Measurements from ENCODE around the gene EYA2. TPM values are rescaled to one million over a fixed set of nuclear protein-coding genes. Genes with fewer than 3 reads are reported as not detected.

EYA2 gene
- total RNA-seq, 6 experiments from 2014 or later, result 0.14 to 0.51 (median 0.28) TPM; not detected in 1

- Mint-ChIP-seq H3K36me3 (ENCODE audit: low read depth) (no peaks in the 10 kb centered on the region), H3K4me1 (ENCODE audit: low read depth) (no peaks in the 10 kb centered on the region), H3K4me3 (no peak overlapping the region), H3K27ac (no peak overlapping the region), H3K27me3 (ENCODE audit: insufficient read depth) (peaks cover 58% of the 10 kb centered on the region), H3K9me3 (no peaks in the 10 kb centered on the region)
- no peak for TF ChIP-seq CTCF (IDR thresholded peaks at IDR 0.05)
- no peak for DNase-seq
These were observed 2.8 kb downstream of the EYA2 start for GRCh38 chr20:46897328-46897880.

GRCh38 chr20:46898423-46898822, 3.8 kb downstream of the EYA2 start:
- Mint-ChIP-seq H3K4me1 (ENCODE audit: low read depth) (no peaks in the 10 kb centered on the region), H3K36me3 (ENCODE audit: low read depth) (no peaks in the 10 kb centered on the region), H3K27me3 (ENCODE audit: insufficient read depth) (peaks cover 55% of the 10 kb centered on the region), H3K4me3 (no peak overlapping the region), H3K9me3 (no peaks in the 10 kb centered on the region), H3K27ac (no peak overlapping the region)
- TF ChIP-seq CTCF (IDR thresholded peaks at IDR 0.05), result no peak
- no peak for DNase-seq

GRCh38 chr20:46899621-46900020, 5.0 kb downstream of the EYA2 start:
- H3K9me3 Mint-ChIP-seq, result no peaks in the 10 kb centered on the region
- no peak for TF ChIP-seq CTCF (IDR thresholded peaks at IDR 0.05)
- H3K4me3 Mint-ChIP-seq, result no peak overlapping the region
- no peaks in the 10 kb centered on the region for H3K4me1 Mint-ChIP-seq (ENCODE audit: low read depth)
- no peak for DNase-seq
- H3K36me3 Mint-ChIP-seq (ENCODE audit: low read depth), result no peaks in the 10 kb centered on the region
- peaks cover 48% of the 10 kb centered on the region for H3K27me3 Mint-ChIP-seq (ENCODE audit: insufficient read depth)
- no peak overlapping the region for H3K27ac Mint-ChIP-seq

- Mint-ChIP-seq H3K27me3 (ENCODE audit: insufficient read depth) (peaks cover 48% of the 10 kb centered on the region), H3K4me1 (ENCODE audit: low read depth) (no peaks in the 10 kb centered on the region)
- DNase-seq, result no peak
These were observed 5.4 kb downstream of the EYA2 start for GRCh38 chr20:46900086-46900485.

GRCh38 chr20:46900826-46901225, 6.2 kb downstream of the EYA2 start:
- Mint-ChIP-seq H3K4me1 (ENCODE audit: low read depth) (no peaks in the 10 kb centered on the region), H3K9me3 (no peaks in the 10 kb centered on the region), H3K4me3 (no peak overlapping the region), H3K27me3 (ENCODE audit: insufficient read depth) (peaks cover 40% of the 10 kb centered on the region), H3K36me3 (ENCODE audit: low read depth) (no peaks in the 10 kb centered on the region), H3K27ac (no peak overlapping the region)
- TF ChIP-seq CTCF (IDR thresholded peaks at IDR 0.05), result no peak
- no peak for DNase-seq

More at GRCh38 chr20:46900086-46900485, 5.4 kb downstream of the EYA2 start:
- no peaks in the 10 kb centered on the region for H3K9me3 Mint-ChIP-seq
- no peak overlapping the region for H3K27ac Mint-ChIP-seq
- H3K4me3 Mint-ChIP-seq, result no peak overlapping the region
- H3K36me3 Mint-ChIP-seq (ENCODE audit: low read depth), result no peaks in the 10 kb centered on the region
- TF ChIP-seq CTCF (IDR thresholded peaks at IDR 0.05), result no peak

- no peak for TF ChIP-seq CTCF (IDR thresholded peaks at IDR 0.05)
- H3K9me3 Mint-ChIP-seq, result no peaks in the 10 kb centered on the region
- no peak overlapping the region for H3K27ac Mint-ChIP-seq
- DNase-seq, result no peak
- H3K36me3 Mint-ChIP-seq (ENCODE audit: low read depth), result no peaks in the 10 kb centered on the region
- peaks cover 32% of the 10 kb centered on the region for H3K27me3 Mint-ChIP-seq (ENCODE audit: insufficient read depth)
- no peak overlapping the region for H3K4me3 Mint-ChIP-seq
- no peaks in the 10 kb centered on the region for H3K4me1 Mint-ChIP-seq (ENCODE audit: low read depth)
These were observed 7.0 kb downstream of the EYA2 start for GRCh38 chr20:46901638-46902037.
